ENCODE measurements around the gene TRANK1.
"Not testable (repeated sequence)": the region's sequence is repeated elsewhere in the genome, so short reads cannot be mapped to it uniquely, and the experiment has no call there.

The TRANK1 gene

DNA sequence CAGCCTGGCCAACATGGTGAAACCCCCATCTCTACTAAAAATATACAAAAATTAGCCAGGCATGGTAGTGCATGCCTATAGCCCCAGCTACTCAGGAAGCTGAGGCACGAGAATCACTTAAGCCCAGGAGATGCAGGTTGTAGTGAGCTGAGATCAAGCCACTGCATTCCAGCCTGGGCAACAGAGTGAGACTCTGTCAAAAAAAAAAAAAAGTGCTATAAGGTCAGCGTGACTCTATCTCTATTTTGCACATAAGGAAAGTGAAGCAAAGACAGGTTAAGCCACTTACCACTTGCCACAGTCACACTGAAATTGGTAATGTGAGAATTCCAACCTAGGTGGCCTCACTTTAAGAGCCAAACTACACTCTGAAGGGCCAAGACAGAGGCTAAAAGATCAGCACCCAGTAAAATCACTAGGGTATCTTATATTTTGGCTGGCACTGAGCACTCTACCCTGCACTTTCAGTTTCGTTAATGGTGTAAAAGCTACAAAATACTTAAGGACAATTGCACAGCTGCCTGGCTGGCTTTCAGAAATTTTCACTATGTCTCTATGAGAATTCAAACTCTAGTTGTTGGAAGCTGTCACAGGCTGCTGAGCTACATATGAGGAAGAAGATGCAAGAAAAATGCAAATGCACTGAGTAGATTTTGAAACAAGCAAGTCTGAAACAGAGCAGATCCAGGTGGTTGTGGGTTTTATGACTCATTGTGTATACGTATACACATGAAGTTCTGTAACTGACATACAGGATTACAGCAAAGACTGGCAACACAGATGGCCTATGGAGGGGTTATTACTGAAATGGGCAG, 32.7 kb downstream of the TRANK1 start:
- no peak for DNase-seq

DNA sequence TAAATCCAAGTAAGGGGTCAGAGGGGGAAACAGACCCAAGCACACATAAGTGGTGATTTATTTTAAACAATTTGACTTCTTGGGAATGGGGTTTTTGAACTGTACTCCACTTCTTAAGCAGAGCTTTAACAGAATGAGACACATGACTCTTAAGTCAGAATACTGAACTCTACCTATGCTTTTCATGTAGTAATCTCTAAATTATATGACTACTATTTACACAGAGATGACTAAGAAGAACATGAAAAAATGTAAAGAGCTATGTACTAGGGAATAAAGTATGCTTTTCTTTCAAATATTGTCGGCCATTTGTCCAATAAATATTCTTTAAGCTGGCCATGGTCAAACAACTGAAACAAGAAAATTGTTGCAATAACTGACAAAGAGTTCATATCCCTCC, 35.2 kb downstream of the TRANK1 start:
- DNase-seq, result no peak

GRCh38 chr3:36909181-36909580, 35.7 kb downstream of the TRANK1 start:
- DNase-seq, result no peak

DNA sequence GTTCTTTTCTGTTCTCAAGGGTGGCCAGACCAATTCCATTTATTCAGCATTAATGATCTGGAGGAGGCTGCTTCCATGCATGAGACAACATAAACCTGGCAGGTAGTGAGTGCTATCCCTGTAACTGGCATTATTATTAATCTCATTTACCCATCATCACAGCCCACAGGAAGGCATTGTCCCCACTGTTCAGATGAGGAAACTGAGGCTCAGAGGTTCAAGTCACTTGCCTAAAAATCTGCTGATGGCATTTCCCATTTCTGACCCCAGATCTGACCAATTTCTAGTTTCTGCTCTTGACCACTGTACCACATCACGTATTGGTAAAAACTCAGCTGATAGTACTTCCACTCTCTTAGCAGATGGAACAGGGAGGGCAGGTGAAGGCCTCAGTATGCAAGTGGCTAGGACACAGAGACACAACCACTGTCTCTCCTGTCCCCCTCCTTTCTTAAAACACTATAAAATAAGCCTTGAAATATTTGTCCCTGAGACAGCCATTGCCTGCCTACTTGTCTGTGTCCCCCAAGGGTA, 36.1 kb downstream of the TRANK1 start:
- DNase-seq, result no peak

DNA sequence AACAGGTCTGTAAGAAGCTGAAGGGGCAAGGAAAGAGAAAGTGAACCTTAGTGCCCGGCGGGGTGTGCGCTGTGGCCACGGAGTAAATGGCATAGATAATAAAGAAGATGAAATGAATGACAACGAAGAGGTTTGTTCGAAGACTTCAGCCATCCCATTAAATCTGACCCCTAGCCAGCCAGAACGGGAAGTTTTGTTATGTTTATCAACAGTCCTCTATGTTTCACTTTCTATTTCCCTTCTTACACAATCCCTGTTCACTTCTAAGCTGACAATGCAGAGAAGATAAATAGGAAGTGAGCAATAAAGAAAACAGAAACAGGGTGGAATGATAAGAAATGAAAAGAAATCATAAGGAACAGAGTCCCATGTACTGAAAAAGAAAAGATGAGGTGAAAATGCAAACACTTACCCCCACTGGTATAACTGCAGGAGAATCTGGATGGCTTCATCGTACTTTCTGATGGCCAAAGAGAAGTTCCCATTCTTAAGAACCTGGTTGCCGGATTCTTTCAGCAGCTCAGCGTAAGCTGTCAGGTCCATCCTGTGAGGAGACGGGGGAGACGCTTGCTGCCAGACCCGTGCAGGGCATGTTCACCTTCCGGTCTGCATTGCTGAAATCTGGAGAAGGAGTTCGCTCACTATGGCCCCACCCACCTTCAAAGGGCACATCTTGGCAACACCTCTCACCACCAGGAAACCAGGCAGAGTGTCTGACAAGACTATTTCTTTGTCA, 36.8 kb downstream of the TRANK1 start:
- peak; percentile 63 for DNase-seq

- no peak for DNase-seq
These were observed 38.2 kb downstream of the TRANK1 start for GRCh38 chr3:36906504-36907149.

DNA sequence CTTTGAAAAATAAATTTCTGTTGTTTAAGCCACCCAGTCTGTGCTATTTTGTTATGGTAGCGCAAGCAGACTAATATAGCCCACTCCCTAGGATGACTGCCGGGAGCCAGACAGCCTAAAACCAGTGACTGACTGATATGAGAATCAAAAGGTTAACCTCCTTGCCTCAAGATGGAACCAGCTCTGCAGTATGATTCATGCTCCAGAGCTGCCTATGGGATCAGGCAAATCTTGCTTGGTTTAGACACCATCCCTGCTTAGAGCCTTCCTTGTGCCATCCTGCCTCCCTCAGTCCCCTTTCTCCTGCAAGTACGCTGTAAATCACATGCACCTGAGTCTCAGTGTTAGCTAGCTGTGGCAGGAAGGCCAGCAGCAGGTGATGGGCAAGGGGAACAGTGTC, 39.3 kb downstream of the TRANK1 start:
- no peak for DNase-seq

DNA sequence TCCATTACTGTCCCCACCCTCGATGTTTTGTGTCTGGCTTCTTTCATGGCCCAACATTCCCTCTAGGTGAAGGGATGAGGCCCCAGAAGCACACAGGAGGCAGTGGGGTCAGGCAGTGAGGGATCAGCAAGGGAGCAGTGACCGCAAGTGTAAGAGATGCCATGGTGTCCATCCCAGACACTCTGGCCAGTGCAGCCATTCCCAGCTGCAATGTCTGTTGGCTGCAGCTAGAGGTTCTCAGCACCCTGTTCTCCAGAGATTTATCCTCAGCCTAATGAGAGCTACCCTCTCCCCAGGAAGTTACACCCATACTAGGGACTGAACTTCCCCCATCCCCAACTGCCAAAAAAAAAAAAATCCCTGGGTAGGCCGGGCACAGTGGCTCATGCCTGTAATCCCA, 40.2 kb downstream of the TRANK1 start:
- DNase-seq, result no peak

GRCh38 chr3:36904065-36904464, 40.8 kb downstream of the TRANK1 start:
- not testable (repeated sequence) for DNase-seq

GRCh38 chr3:36903119-36903882, 41.6 kb downstream of the TRANK1 start:
- no peak for DNase-seq

GRCh38 chr3:36901588-36901987, 43.3 kb downstream of the TRANK1 start:
- no peak for DNase-seq

DNA sequence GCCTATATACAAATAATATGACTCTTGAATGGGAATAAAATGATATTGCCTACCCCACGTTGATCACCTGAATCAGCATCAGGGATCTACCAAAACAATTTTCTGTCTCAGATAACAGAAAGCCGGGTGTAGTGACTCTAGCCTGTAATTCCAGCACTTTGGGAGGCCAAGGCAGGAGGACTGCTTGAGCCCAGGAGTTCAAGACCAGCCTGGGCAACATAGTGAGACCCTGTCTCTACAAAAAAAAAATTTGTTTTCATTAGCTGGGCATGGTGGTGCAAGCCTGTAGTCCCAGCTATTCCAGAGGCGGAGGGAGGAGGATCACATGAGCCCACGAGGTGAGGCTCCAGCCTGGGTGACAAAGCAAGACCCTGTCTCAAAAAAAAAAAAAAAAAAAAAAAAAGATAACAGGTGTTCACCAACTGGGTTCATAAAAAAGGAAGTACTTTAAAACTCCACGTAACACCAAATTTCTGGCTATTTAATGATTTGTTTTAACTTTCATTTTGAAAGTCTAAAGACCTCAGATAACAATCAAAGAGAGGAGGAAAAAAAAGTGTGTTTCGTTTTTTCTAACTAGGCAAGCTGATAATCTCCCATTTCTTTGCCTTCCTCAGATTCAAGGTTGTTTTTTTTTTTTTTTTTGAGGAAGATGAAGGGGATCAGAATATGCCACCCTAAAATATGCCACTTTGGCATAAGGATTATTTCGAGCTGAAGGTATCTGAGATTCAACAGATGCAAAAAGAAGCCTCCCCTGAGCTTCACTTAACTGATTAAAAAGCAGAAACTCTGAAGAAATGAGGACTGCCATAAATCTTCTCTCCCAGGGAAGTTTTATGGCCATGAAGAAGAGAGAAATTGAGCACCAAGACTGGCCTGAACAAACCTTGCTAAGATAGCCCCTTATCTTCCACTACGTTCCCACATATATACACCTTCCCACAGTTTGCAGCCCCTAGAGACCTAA, 44.1 kb downstream of the TRANK1 start:
- no peak for DNase-seq

- DNase-seq, result no peak
These were observed 49.1 kb downstream of the TRANK1 start for GRCh38 chr3:36895496-36896409.

- DNase-seq, result no peak
These were observed 49.9 kb downstream of the TRANK1 start for GRCh38 chr3:36894914-36895313.

DNA sequence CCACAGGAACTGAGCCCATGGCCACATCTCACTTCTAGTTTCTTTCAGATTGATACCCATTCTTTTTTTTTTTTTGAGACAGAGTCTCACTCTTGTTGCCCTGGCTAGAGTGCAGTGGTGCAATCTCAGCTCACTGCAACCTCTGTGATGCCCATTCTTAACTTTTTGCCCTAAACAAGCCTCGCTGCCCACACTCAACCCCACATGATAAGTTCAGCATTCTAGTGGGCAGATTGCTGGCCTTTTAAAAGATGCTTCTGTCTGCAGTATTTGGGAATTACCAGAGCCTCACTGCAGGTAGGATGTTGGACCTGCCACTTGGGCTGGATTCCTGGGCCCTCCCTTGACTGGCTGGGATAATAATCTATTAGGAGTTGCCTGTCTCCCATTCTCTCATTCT, 51.0 kb downstream of the TRANK1 start:
- DNase-seq, result no peak

- DNase-seq, result no peak
These were observed 51.7 kb downstream of the TRANK1 start for GRCh38 chr3:36893137-36893557.

DNA sequence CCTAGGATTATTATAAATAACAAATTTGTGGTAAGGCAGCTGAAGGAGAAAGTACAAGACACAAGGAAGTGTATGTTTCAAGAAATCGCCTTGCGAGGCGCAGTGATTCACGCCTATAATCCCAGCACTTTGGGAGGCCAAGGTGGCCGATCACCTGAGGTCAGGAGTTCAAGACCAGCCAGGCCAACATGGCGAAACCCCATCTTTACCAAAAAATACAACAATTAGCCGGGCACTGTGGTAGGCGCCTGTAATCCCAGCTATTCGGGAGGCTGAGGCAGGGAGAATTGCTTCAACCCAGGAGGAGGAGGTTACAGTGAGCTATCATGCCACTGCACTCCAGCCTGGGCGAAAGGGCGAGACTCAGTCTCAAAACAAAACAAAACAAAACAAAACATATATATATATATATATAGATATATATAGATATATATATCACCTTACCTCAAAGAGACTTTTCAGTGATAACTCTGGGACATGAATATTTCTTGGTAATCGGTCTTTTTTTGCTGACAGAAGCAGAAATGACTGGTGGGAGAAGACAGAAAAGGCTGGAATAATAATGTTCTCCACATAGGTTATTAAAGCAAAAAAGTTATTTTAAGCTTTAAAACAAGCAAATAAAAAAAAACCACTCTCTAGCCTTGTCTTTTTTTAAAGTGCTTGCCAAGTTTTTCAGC, 52.3 kb downstream of the TRANK1 start:
- no peak for DNase-seq

GRCh38 chr3:36891701-36892160, 53.1 kb downstream of the TRANK1 start:
- no peak for DNase-seq

DNA sequence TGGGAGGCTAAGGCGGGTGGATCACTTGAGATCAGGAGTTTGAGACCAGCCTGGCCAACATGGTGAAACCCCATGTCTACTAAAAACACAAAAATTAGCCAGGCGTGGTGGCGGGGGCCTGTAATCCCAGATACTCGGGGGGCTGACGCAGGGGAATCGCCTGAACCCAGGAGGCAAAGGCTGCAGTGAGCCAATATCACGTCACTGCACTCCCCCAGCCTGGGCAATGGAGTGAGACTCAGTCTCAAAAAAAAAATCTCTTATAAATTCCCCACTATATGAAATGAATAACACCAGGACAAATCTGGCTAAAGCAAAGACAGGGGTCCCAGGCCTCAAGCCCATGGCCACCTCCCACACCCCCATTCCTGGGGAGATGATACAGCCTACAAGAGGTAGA, 53.8 kb downstream of the TRANK1 start:
- DNase-seq, result not testable (repeated sequence)

GRCh38 chr3:36890261-36890660, 54.6 kb downstream of the TRANK1 start:
- DNase-seq, result no peak
